Karpas-422 (cell line): ENCODE data around the gene ADAMTS17. TPM values are rescaled to one million over a fixed set of nuclear protein-coding genes. Genes with fewer than 3 reads are reported as not detected.

Experiments
- DNase-seq: peaks from one replicate; pipeline ENCODE4 v3.0.0-alpha.2; 2015
- H2AFZ ChIP-seq: fragments of 200-600 bp; sonication (generic); 2 replicates; pipeline ENCODE4 v1.6.1; 2014; ENCODE audit warnings: antibody characterized with exemption, low read length, mixed read lengths
- H3K27ac ChIP-seq: fragments of 200-600 bp; sonication (generic); 2 replicates; pipeline ENCODE4 v1.5.1; 2014; ENCODE audit warnings: mild to moderate bottlenecking, low read length, moderate library complexity
- H3K27me3 ChIP-seq: fragments of 200-600 bp; sonication (generic); 2 replicates; pipeline ENCODE4 v1.6.1; 2014; ENCODE audit warnings: low read length, mixed read lengths
- H3K36me3 ChIP-seq: fragments of 200-600 bp; sonication (generic); 2 replicates; pipeline ENCODE4 v1.6.1; 2014; ENCODE audit warnings: low read length, mixed read lengths; ENCODE audit not compliant: insufficient read depth
- H3K4me1 ChIP-seq: fragments of 200-600 bp; sonication (generic); 2 replicates; pipeline ENCODE4 v1.6.1; 2014; ENCODE audit warnings: mild to moderate bottlenecking, low read length, mixed read lengths
- H3K4me2 ChIP-seq: fragments of 200-600 bp; sonication (generic); 2 replicates; pipeline ENCODE4 v1.6.1; 2014; ENCODE audit warnings: low read length, low read depth, mild to moderate bottlenecking; ENCODE audit not compliant: poor library complexity, severe bottlenecking
- H3K4me3 ChIP-seq: fragments of 200-600 bp; sonication (generic); 2 replicates; pipeline ENCODE4 v1.5.1; 2014; ENCODE audit warnings: mild to moderate bottlenecking, antibody characterized with exemption, low read length, mixed read lengths
- H3K79me2 ChIP-seq: fragments of 200-600 bp; sonication (generic); 2 replicates; pipeline ENCODE4 v1.6.1; 2014; ENCODE audit warnings: mild to moderate bottlenecking, low read length, mixed read lengths
- H3K9ac ChIP-seq: fragments of 200-600 bp; sonication (generic); 2 replicates; pipeline ENCODE4 v1.6.0; 2014; ENCODE audit warnings: low read length
- H3K9me2 ChIP-seq: fragments of 200-600 bp; sonication (generic), shearing (Covaris generic); replicated peaks from 2 replicates; pipeline ENCODE4 v1.6.0; 2014; ENCODE audit warnings: mild to moderate bottlenecking, low read length, moderate library complexity; ENCODE audit not compliant: insufficient read depth
- H3K9me3 ChIP-seq: fragments of 300-700, 200-600 bp; sonication (generic); 2 replicates; pipeline ENCODE4 v1.6.1; 2014; ENCODE audit warnings: low read length, mixed read lengths
- H4K20me1 ChIP-seq: fragments of 200-600 bp; sonication (generic); 2 replicates; pipeline ENCODE4 v1.6.1; 2014; ENCODE audit warnings: mild to moderate bottlenecking, antibody characterized with exemption, low read length, low read depth; ENCODE audit not compliant: insufficient read depth
- total RNA-seq: library from RNA; depleted of rRNA; stranded (reverse); fragments of >200 nt; shearing (Covaris generic); gene quantifications from 2 replicates; pipeline ENCODE4 v1.2.3, GENCODE V29; 2014; ENCODE audit warnings: low replicate concordance

Gene ADAMTS17
- total RNA-seq, 1 experiment from 2014 or later = not detected

DNA sequence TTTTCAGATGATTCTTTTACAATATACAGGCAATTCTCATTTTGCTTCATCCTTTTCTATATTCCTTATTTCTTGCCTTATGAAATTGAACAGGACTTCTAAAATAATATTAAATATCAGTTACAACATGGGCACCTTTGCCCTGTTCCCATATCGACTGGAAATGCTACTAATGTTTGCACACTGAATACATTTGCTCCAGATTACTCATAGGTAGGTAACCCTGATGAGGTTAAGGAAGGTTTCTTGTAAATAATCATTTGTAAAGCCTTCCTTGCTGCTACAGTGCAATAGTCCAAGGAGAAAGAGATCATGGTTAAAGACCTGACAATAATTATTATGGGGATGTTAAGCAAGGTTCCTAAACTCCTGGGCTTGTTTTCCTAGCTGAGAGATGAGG is 175.5 kb downstream of the ADAMTS17 start:
- Histone ChIP-seq H3K9ac (no peak overlapping the region), H4K20me1 (no peaks in the 10 kb centered on the region), H3K4me1 (no peaks in the 10 kb centered on the region), H3K36me3 (no peaks in the 10 kb centered on the region), H3K4me3 (no peak overlapping the region), H3K4me2 (no peak overlapping the region), H2AFZ (no peak overlapping the region), H3K27me3 (no peaks in the 10 kb centered on the region), H3K27ac (no peak overlapping the region), H3K9me3 (no peaks in the 10 kb centered on the region), H3K9me2 (no peaks in the 10 kb centered on the region), H3K79me2 (no peaks in the 10 kb centered on the region)
- DNase-seq = no peak

DNA sequence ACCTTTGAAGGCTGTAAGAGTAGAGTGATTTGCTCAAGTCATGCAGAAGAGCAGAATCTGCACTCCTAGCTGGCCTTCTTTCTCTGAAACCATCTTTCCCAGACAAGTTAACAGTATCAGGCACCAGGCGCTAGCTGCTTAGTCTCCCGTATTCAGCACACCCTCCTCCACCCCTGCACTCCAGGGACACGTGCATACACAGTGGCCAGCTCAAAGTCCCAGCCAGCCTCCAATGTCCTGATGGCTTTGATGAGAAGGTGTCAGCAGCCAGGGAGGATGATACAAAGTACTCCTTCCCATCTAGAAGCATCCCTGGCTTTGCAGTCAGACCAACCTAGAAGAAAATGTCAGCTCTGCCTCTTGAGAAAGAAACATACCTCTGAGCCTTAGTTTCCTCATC is 177.8 kb downstream of the ADAMTS17 start:
- Histone ChIP-seq H3K4me2 (no peak overlapping the region), H3K27ac (no peak overlapping the region), H3K27me3 (no peaks in the 10 kb centered on the region), H3K9ac (no peak overlapping the region), H3K9me3 (no peaks in the 10 kb centered on the region), H3K9me2 (no peaks in the 10 kb centered on the region), H2AFZ (no peak overlapping the region), H3K79me2 (no peaks in the 10 kb centered on the region), H3K4me1 (no peaks in the 10 kb centered on the region), H4K20me1 (no peaks in the 10 kb centered on the region), H3K36me3 (no peaks in the 10 kb centered on the region), H3K4me3 (no peak overlapping the region)
- no peak for DNase-seq

- Histone ChIP-seq H3K4me3 (no peak overlapping the region), H3K27me3 (no peaks in the 10 kb centered on the region), H2AFZ (no peak overlapping the region), H3K4me2 (no peak overlapping the region), H3K9ac (no peak overlapping the region), H3K27ac (no peak overlapping the region), H4K20me1 (no peaks in the 10 kb centered on the region), H3K36me3 (no peaks in the 10 kb centered on the region), H3K9me2 (no peaks in the 10 kb centered on the region), H3K9me3 (no peaks in the 10 kb centered on the region), H3K79me2 (no peaks in the 10 kb centered on the region), H3K4me1 (no peaks in the 10 kb centered on the region)
- no peak for DNase-seq
Observed at GRCh38 chr15:100160953-100161352, 180.8 kb downstream of the ADAMTS17 start.

DNA sequence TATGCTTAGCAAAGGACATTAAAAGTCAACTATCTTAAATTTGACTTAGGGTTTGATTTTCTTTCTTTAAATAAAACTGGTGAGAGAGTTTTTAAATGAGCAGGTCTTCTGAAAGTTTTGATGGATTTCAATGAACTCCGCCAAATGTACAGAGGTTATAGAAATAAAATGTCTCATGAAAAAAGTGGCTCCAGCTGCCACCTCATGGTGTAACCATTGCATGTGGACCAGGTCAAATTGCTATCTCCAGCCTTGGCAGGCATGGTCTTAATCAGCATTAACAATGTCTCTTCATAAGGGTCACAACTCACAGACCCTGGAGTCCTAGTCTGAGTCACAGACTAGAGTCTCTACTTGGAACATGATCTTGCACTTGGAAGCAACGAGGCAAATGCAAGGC is 182.3 kb downstream of the ADAMTS17 start:
- H3K9ac ChIP-seq = no peak overlapping the region
- no peaks in the 10 kb centered on the region for H4K20me1 ChIP-seq
- H3K27ac ChIP-seq = no peak overlapping the region
- H3K27me3 ChIP-seq = no peaks in the 10 kb centered on the region
- no peaks in the 10 kb centered on the region for H3K36me3 ChIP-seq
- H2AFZ ChIP-seq = no peak overlapping the region
- no peaks in the 10 kb centered on the region for H3K9me3 ChIP-seq
- no peaks in the 10 kb centered on the region for H3K9me2 ChIP-seq
- H3K4me1 ChIP-seq = no peaks in the 10 kb centered on the region
- H3K4me2 ChIP-seq = no peak overlapping the region
- H3K4me3 ChIP-seq = no peak overlapping the region
- DNase-seq = no peak
- H3K79me2 ChIP-seq = no peaks in the 10 kb centered on the region

DNA sequence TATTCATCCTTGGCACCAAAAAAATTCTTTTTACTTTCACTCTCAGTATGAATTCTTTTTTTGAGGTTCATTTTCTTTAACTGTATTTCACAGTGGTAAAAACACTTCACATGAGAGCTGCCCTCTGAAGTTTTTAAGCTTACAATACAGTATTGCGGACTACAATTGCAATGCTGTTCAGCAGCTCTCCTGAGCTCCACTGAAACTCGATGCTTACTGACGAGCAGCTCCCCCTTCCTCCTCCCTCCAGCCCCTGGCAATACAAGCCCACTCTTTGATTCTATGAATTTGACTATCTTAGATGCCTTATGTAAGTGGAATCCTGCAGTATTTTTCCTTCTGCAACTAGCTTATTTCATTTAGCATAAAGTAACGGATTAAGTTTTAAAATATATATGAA is 183.4 kb downstream of the ADAMTS17 start:
- H3K79me2 ChIP-seq = no peaks in the 10 kb centered on the region
- H3K27me3 ChIP-seq = no peaks in the 10 kb centered on the region
- no peaks in the 10 kb centered on the region for H3K9me3 ChIP-seq
- H3K36me3 ChIP-seq = no peaks in the 10 kb centered on the region
- H3K4me3 ChIP-seq = no peak overlapping the region
- DNase-seq = no peak
- H2AFZ ChIP-seq = no peak overlapping the region
- H3K4me1 ChIP-seq = no peaks in the 10 kb centered on the region
- H3K4me2 ChIP-seq = no peak overlapping the region
- H3K9ac ChIP-seq = no peak overlapping the region
- H3K27ac ChIP-seq = no peak overlapping the region
- H3K9me2 ChIP-seq = no peaks in the 10 kb centered on the region
- H4K20me1 ChIP-seq = no peaks in the 10 kb centered on the region

- no peaks in the 10 kb centered on the region for H3K36me3 ChIP-seq
- no peak overlapping the region for H3K4me3 ChIP-seq
- no peak overlapping the region for H2AFZ ChIP-seq
- H3K4me1 ChIP-seq = no peaks in the 10 kb centered on the region
- no peak overlapping the region for H3K9ac ChIP-seq
- H3K9me2 ChIP-seq = no peaks in the 10 kb centered on the region
- no peaks in the 10 kb centered on the region for H3K9me3 ChIP-seq
- DNase-seq = no peak
- no peaks in the 10 kb centered on the region for H3K79me2 ChIP-seq
- H3K27me3 ChIP-seq = no peaks in the 10 kb centered on the region
- no peaks in the 10 kb centered on the region for H4K20me1 ChIP-seq
- H3K4me2 ChIP-seq = no peak overlapping the region
- H3K27ac ChIP-seq = no peak overlapping the region
Observed at GRCh38 chr15:100156201-100156600, 185.6 kb downstream of the ADAMTS17 start.

DNA sequence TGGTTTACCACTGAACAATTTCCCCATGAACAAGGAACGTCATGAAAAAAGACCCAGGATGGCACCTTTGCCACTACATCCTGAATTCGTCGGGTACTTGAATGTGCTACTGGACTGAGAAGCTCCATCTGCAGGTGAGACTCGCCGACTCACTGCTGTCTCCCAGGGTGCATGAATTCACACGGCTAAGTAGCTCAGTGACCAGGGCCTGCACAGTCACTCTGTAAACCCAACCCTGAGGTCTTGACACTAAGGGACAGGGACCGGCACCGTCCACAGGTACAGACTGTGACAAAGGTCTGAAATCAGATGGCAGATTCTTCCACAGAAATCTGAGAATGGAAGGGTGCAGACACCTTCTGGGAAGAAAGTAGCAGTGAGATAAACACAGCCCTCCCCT is 187.4 kb downstream of the ADAMTS17 start:
- H3K9ac ChIP-seq = no peak overlapping the region
- H3K36me3 ChIP-seq = no peaks in the 10 kb centered on the region
- H3K4me3 ChIP-seq = no peak overlapping the region
- H4K20me1 ChIP-seq = no peaks in the 10 kb centered on the region
- no peaks in the 10 kb centered on the region for H3K4me1 ChIP-seq
- H3K4me2 ChIP-seq = no peak overlapping the region
- no peaks in the 10 kb centered on the region for H3K27me3 ChIP-seq
- H3K9me2 ChIP-seq = no peaks in the 10 kb centered on the region
- H2AFZ ChIP-seq = no peak overlapping the region
- no peaks in the 10 kb centered on the region for H3K9me3 ChIP-seq
- no peak for DNase-seq
- H3K79me2 ChIP-seq = no peaks in the 10 kb centered on the region
- H3K27ac ChIP-seq = no peak overlapping the region

DNA sequence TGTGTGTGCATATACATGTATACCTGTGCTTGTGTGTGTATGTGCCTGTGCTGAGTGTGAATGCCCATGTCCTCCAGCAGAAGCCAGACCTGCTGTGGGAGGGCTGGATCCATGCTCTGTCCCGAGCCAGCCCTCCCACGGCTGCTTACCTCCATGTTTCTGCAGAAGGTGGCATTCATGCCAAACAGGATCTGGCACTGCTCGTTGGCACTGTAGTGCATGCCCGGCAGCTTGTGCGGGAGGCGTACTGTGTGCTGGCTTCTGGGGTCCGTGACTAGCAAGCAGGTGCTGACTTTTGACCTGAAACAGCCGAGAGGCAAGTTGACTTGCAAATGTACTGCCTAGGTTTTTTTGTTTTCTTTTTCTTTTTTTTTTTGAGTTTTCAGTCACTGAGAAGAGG is 189.3 kb downstream of the ADAMTS17 start:
- no peaks in the 10 kb centered on the region for H4K20me1 ChIP-seq
- no peak overlapping the region for H2AFZ ChIP-seq
- H3K36me3 ChIP-seq = no peaks in the 10 kb centered on the region
- no peaks in the 10 kb centered on the region for H3K9me3 ChIP-seq
- H3K27ac ChIP-seq = no peak overlapping the region
- no peak overlapping the region for H3K9ac ChIP-seq
- DNase-seq = no peak
- no peaks in the 10 kb centered on the region for H3K4me1 ChIP-seq
- no peaks in the 10 kb centered on the region for H3K9me2 ChIP-seq
- H3K79me2 ChIP-seq = no peaks in the 10 kb centered on the region
- H3K27me3 ChIP-seq = no peaks in the 10 kb centered on the region
- H3K4me3 ChIP-seq = no peak overlapping the region
- no peak overlapping the region for H3K4me2 ChIP-seq

GRCh38 chr15:100150906-100151305 is 190.9 kb downstream of the ADAMTS17 start:
- H3K27ac ChIP-seq = no peak overlapping the region
- no peaks in the 10 kb centered on the region for H3K9me2 ChIP-seq
- H3K4me3 ChIP-seq = no peak overlapping the region
- H3K4me1 ChIP-seq = no peaks in the 10 kb centered on the region
- no peaks in the 10 kb centered on the region for H4K20me1 ChIP-seq
- no peak for DNase-seq
- H3K9ac ChIP-seq = no peak overlapping the region
- no peak overlapping the region for H2AFZ ChIP-seq
- no peak overlapping the region for H3K4me2 ChIP-seq
- no peaks in the 10 kb centered on the region for H3K27me3 ChIP-seq
- H3K36me3 ChIP-seq = no peaks in the 10 kb centered on the region
- H3K9me3 ChIP-seq = no peaks in the 10 kb centered on the region
- no peaks in the 10 kb centered on the region for H3K79me2 ChIP-seq
